Activated T-cell treated with anti-CD3 and anti-CD28 coated beads, Interleukin-2, amount 50 U/mL, for 48 hours (primary cell): ENCODE data around the gene TMEM132C.
"Not testable (repeated sequence)": the region's sequence is repeated elsewhere in the genome, so short reads cannot be mapped to it uniquely, and the experiment has no call there.

ENCODE experiments used
- DNase-seq, 2 experiments: peaks; one replicate each; pipeline ENCODE4 v3.0.0-alpha.2; 2020

Gene TMEM132C

DNA sequence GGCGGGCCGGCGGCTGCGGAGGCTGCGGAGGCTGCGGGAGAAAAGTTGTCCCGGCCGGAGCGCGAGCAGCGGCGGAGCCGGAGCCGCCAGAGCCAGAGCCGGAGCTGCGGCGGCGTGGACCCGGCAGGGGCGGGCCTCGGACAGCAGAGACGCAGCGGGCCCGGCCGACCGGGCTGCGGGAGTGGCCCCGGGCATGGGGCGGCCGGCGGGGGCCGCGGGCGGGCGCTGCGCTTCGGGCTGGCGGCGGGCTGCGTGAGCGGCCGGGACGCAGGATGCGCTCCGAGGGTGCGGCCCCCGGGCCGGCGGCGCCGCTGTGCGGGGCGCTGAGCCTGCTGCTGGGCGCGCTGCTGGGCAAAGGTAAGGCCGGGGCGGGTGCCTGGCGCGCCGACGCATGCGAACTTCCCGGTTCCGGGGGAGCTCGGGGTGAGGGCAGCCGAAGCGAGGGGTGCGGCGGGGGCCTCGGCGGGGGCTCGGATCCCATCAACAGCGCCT, at the start of gene TMEM132C:
Gene TMEM132C (plus strand): TSS at position 40 of the 492 bp plus-strand sequence. CDS start 233 bp downstream, at position 273.
- DNase-seq = no peak

DNA sequence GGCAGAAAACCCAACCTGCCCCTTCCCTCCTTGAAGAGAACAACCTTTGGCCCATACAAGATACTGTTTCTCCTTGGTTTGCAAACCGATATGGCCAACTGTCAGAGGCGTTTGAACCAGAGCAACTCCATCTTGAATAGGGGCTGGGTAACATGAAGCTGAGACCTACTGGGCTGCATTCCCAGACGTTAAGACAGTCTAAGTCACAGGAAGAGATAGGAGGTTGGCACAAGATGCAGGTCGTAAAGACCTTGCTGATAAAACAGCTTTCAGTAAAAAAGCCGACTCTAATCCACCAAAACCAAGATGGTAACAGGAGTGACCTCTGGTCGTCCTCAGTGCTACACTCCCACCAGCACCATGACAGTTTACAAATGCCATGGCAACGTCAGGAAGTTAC, 42.7 kb upstream of the TMEM132C start:
- no peak for DNase-seq

DNA sequence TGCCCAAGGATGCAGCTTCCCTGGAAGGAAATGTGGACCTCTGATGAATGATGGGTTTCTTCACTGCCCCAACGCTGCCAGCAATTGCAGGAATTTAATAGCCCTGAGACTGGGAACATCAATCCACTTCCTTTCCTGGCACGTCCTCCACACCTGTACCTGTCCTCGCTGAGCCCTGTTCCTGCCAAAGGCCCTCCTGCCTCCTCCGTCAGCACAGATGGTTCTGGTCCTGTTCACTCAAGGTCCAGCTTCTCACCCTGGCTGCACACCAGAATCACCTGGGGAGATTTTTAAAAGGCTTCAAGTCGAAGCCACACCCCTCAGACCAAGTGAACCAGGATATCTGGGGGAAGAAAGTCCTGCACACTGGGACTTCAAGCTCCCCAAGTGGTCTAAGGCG, 38.4 kb upstream of the TMEM132C start:
- no peak for DNase-seq

DNA sequence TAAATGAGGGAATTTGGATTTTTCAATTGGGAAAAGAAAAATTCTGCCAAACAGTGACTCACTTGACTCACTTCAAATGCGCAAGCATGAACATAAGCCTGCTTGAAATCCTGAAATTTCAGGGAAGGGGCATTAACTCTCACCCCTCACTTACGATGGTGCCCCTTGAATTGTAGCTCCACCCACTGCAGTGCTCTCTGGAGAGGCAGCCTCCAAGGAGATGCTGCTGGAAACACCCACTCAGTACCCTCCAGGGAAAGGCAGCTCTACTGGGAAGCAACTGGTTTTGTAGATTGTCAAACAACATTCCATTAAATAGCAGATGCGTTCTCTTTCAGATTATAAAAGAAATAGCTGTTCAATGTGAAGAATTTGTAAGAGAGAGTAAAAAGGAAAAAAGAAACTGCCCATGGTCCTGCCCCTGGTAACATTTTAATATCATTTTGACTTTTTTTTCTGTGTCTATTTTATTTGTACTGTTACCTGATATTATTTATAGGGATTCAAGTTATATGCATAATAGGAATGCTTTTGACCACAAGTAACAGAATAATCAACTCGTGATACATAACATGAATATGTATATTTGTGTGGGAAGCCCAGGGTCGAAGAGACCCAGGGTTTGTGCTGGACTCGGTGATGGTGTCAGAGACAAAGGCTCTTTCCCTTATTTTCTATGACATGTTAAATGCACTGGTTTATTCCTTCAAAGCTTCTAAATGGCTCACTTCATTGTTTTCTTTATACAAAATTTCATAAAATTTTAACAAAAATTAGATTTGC, 31.1 kb upstream of the TMEM132C start:
- DNase-seq = no peak

DNA sequence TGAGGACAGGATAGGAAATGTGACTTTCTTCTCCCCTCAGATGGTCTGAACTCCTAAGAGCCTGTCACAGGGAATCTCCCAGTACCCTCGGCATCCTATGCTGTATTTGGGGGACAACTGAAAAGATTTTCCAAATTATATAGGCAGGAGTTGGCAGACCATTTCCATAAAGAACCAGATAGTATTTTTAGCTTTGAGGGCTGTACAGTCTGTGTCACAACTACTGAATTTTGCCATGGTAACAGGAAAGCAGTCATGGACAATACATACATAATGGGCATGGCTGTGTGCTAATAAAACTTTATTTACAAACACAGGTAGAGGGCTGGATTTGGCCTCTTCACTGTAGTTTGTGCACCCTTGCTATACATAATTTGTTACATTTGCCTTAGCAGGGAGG, 30.4 kb upstream of the TMEM132C start:
- no peak for DNase-seq

DNA sequence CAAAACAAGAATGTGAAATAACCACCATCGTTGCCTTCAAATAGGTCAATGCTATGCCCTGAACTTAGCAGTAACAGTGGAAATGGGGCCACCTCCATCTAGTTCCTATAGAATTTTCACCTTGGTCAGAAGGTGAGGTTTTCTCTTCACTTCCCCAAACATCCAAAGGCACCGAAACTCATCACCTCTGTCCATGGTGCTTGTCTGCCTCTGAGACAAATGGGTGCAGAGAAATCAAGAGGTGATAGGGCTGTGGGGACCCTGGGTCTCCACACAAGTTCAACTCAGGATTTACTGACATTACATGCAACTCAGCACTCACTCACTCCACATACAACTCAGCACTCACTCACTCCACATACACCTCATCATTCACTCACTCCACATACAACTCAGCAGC, 26.2 kb upstream of the TMEM132C start:
- no peak for DNase-seq

DNA sequence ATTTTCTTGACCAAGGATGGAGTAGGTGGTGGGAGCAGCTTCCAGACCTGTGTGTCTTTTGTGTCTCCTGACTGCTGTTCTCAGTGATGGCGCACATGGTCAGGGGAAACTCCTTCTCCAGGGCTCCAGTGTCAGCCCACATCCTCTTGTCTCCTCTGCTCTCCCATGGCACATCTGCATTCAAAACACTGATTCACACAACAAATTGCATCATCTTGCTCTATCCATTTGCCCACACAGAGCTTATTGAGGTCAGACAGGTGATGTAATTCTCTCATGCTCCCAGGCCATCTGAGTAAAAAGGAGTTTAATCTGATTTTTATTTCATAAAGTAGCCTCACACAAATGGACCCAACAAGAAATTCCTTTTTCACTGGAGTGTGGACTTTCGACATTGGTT, 21.8 kb upstream of the TMEM132C start:
- no peak for DNase-seq

DNA sequence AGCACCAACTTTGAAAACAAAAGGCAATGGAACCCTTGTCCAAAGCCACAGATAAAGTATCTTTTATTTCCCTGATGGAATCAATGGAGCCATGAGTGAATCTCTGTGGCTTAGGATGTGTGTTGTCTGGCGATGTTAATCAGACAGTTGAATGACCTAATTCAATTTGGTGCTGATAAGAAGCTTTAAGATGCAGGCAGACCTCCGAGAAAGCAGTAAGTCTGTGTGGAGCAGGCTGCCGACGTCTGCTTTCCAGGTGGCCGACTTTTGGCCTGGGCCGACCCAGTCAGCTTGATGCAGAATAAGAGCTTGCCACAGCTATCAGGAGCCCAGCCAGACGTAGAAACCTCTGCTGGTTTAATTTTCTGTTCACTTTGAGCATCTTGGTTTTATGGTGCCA, 21.1 kb upstream of the TMEM132C start:
- no peak for DNase-seq

DNA sequence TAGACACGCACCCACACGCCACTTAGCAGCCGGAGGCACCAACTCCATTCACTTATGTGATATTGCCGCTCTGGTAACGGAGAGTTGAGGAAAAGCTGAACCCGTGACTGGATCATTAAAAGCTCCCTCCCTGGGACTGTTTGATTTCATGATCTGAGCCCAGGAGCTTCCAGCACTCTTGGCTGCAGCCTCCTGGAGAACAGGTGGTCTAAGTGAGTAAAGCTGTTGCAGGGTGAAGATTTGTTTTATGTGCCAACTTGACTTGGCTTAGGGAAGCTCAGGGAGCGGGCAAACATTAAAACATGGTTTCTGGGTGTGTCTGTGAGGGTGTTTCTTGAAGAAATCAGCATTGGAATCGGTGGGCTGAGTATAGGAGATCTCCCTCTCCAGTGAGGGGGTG, 16.9 kb upstream of the TMEM132C start:
- DNase-seq = no peak

DNA sequence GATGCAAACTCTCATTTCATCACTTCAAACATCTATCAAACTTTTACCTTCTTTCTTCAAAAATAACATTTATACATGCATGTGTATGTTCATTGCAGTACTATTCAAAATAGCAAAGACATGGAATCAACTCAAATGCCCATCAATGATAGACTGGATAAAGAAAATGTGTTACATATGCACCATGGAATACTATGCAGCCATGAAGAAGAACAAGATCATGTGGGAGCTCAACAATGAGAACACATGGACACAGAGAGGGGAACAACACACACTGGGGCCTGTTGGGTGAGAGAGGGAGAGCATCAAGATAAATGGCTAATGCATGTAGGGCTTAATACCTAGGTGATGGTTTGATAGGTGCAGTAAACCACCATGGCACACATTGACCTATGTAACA, 13.1 kb upstream of the TMEM132C start:
- DNase-seq = not testable (repeated sequence)

DNA sequence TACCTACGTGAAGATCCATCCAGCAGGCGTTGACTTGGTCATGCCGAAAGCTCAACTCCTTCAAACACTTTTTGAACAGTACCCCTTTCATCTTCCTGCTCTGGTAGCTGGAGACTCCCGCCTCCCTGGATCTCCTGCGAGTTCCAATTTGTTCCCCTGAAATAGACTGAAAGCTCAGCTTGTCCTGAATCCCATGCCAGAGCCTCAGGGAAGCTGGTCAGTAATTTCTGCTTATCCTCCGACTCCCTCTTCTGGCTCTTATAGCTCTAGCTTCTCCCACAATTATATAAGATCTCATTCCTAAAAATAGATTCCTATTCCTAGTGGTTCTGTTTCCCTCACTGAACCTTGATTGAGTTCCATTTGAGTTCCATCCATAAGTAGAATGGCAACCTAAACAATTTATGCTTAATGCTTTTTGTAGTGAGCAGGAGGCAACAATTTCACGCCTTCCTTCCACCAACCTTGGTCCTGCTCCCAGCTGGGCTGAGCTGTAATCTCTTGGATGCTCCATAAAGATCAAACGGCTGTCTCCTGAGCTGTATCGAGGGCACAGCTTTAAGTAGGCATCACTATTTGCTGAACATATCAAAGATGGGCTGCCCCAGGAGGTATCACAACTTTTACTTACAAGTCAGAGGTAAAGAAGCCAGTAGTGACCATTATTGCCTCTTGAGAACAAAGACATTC, 8.0 kb upstream of the TMEM132C start:
- DNase-seq = no peak

DNA sequence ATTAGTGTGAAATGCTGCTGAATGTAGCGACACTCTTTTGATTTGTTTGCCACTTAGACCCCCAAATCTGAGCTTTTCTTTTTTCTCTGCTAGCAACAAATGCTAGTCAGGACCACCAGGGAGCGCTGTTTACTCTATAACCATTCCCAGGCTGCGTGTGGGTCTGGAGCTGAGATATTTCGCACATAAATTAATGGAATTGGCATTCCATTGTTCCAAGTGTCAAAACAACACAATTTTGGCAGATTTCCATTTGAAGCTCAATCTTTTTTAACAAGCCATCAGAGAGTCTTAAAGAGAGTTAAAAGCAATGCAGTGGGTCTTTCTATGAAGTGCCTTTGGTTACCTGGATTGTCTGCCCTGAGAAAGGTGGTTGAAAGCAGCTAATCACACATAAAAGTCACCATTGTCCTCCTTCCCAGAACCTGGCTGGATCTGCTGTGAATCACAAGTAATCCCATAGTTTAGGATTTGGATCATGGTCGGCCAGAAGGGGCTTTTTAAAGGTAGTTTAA, 7.4 kb upstream of the TMEM132C start:
- no peak for DNase-seq

DNA sequence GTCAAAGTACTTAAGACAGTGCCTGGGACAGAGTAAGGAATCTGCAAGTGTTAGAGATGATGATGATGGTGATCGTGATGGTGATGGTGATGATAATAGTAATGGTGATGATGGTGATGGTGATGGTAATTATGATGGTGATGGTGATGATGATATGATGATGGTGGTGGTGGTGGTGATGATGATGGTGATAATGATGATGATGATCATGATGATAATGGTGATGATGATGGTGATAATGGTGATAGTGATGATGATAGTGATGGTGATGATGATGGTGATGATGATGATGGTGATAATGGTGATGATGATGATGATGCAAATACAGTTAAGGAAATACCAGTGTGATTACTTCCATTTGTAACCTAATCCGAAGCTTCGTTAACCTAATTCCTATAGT, 5.2 kb upstream of the TMEM132C start:
- no peak for DNase-seq

DNA sequence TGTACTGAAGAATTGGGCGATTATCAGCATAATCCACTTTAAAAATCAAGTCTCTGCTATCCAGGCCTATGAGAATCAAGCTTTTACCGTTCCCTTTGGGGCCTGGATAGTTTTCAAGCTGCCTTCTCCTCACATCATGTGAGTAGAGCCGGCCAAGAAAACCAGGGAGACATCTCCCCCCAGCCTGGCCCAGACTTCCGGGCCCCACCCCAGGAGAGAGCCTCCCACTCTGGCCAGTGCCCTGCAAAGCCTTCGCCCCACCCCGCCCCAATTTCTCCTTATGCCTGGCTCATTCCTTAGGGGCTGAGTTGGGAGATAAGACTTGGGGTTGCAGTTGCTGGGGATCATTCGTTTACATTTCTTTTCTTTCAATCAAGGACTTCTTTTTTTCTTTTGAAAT, 1.4 kb upstream of the TMEM132C start:
- no peak for DNase-seq

DNA sequence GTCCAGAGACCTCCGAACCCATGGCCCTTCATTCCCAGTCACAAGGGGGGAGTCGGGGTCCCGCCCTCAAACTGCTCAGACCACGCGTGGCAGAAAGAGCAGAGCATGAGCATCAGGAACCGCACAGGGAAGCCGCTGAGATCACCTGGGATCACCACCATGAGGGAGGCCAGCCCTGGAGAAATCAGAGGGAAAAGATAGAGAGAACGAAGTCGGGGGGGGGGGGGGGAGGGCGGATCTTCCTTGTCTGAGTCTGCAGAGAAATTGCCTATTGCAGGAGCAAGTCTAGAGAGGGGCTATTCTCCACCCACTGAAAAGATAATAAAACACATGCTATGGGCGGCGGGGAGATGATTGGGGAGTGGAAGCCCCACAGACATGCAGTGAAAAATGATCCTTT, 884 bp upstream of the TMEM132C start:
- DNase-seq = no peak

DNA sequence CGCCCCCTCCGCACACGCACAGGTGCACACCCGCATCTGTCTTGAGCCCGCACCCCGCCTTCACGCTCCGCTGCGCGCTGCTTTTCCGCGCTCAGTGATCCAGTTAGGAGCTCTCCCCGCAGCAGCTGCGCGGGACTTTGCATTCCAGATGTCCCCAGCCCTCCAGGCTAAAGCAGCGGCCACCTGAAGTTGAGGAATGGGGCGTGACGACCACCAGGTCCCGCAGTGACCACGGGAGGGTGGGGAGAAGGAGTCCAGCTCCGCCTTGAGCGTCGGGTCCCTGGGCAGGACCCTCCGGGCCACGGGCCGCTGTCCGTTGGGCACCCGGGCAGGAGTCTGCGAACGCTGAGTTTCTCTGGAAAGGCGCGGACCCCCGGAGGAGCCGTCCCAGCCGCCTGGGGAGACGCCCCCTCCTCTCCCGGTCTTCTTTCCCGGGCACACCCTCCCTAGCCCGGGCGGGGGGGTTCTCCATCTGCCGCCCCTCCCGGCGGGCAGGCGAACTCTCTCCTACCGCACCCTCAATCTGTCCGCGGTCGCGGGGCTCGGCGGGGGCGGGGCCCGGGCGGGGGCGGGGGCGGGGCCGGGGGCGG, 334 bp upstream of the TMEM132C start:
- DNase-seq = no peak

DNA sequence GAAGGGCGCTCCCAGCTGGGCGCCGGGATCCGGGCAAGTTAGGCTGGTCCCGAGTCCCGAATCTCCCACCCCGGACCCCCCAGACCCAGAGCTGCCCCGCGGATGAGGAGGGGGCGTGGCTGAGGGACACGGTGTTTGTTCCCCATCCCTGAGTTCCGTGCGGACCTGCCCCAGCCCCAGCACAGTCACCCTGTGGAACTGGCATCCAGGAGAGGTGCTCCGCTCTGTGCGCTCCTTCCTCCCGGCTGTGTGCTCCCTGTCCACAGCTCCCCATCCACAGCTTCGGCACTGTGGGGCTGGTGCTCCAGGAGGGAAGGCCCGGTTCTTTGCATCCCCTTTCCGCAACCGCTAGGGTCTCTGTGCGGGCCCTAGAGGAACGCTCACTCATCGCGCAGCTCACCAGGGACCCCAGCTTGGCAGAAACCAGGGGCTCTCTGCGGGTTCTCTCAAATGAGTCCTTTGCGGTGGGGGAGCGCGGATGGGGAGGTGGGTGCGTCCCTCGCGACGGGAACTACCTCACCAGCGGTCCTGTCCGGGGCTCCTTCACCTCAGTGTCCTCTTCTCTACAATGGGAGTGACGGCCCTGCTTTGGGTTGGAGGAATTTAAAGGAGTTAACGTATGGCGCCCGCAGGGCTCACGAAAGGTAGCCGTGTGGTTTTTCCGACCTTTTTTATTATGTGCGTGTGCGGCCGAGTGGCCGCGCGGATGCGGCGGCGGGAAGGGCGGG, 845 bp downstream of the TMEM132C start:
- DNase-seq = no peak

DNA sequence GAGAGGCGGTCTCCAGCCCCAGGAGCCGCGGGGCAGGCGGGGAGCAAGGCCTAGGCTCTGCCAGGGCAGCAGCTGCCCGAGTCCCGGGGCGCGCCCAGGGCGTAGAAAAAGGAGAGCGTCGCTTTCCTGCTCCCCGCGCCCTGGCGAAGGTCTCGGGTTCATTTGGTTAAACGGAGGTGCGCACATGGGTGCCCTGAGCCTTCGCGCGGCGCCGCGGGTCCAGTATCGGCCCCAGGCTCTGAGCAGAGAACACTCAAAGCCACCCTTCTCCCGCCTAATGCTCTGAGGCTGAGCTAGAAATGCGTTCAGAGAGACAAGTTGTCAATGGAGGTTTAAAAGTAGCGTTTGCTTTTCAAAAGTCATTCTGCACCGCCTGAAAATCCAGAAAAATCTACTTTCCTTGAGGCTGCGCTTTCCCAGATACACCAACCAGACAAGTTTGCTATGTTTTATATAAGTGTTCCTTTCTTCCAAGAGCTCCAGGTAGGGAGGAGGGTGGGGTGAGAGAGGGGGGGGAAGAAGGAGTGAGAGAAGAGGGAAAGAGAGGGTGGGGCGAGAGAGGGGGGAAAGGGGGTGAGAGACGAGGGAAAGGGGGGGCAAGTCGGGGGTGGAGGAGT, 1.5 kb downstream of the TMEM132C start:
- DNase-seq = no peak

DNA sequence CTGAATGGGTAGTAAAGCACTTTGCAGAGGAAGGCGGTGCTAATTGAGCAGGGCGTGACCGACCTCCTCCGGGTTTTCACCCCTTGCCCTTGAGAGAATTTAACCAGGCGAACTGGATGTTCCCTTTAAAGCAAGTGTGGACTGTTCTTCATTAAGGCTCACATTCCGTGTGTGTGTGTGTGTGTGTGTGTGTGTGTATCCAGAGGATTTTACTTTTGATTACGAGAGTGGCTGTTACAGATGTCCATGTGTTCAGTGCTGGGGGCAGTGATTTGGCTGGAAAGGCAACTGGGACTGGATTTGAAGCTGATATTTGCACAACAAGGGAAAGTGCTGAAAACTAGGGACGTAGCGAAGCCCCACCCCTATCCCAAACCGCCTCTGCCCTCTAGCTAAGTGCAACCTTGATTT, 2.2 kb downstream of the TMEM132C start:
- DNase-seq = no peak

DNA sequence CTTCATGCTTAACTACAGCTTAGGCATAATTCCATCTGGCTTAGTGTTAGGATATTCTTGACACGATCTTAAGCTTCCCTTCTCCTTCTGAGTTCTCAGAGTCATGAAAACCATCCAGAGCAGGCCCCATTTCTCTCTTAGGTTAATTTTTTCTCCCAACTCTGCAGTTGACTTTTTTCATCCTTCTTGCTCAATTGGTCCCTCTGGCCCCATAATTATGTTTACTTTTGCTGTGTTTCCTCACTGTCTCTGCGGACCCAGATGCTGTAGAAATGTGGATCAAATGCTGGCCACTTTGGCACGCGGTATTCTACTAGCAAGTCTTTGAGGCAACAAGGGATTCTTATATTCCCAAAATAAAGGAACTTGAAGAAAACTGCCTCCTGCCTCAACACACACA, 9.5 kb downstream of the TMEM132C start:
- DNase-seq = no peak

DNA sequence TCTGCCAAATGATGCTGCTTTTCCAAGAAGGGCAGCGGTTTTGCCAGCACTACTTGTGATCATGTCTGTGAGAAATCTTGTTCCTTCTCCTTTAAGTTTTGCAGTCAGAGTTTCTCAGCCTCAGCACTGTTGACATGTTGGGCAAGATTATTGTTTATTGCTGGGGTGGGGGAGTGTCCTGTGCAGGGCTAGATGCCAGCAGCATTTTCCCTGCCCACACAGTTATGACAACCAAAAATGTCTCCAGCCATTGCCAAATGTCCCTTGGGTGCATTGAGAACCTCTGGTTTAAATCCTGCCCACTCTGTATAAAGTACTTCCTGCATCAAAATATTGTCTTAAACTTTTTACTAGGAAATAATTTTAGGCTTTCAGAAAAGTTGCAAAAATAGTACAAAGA, 20.0 kb downstream of the TMEM132C start:
- no peak for DNase-seq

DNA sequence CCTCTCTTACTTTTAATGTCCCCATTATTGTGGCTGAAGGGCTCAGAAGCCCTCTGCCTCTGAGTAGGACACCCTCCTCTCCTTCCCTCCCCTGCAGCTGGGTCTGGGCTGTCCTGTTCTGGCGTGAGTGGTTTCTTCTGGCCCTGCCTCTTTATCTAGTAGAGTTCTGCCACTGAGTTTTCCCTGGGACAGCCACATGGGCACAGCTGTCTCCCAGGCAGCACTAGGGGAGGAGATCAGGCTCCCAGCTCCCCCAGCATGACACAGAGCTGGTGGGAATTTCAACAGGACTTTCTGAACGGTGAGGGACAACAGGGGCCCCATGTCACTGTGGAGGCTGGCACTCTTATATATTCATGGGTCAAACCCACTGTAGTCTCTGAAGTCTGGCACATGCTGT, 21.4 kb downstream of the TMEM132C start:
- DNase-seq = no peak

DNA sequence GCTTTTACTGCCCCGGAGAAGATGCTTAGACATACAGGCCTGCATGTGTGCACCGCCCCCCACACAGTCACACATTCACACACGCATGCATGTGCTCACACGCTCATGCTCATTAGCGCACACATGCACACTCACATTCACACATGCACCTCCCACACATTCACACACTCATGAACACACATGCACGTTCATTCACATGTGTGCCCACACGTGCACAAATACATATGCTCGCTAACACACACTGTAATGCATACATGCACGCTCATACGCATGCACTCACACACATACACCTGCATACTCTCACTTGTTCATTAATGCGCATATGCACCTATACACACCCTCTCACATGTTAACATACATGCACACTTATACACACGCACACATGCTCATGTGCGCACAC, 21.9 kb downstream of the TMEM132C start:
- no peak for DNase-seq
